HPDE6-E6E7 (cell line): ENCODE measurements around the gene COG6.

Experiments
- DNase-seq: peaks from one replicate; pipeline ENCODE4 v3.0.0; 2011; ENCODE audit warnings: missing footprints; ENCODE audit errors: extremely low spot score

The COG6 gene

DNA sequence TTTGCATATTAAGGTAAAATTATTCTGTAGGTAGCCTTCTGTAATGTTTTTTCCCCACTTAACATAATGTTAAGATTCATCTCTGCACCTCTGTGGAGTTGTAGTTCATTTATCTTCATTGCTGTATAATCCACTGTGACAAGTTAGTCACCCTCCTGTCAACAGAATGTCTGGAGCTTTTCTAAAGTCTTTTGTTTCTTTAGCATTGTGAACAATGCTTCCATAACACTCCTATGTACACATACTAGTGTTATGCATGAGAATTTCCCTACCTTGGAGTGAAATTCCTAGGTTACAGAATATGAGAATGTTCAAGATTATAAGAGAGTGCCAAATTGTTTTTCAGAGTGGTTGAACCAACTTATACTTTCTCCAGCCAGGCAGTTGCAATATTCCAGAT is 113.5 kb downstream of the COG6 start:
- DNase-seq = no peak

DNA sequence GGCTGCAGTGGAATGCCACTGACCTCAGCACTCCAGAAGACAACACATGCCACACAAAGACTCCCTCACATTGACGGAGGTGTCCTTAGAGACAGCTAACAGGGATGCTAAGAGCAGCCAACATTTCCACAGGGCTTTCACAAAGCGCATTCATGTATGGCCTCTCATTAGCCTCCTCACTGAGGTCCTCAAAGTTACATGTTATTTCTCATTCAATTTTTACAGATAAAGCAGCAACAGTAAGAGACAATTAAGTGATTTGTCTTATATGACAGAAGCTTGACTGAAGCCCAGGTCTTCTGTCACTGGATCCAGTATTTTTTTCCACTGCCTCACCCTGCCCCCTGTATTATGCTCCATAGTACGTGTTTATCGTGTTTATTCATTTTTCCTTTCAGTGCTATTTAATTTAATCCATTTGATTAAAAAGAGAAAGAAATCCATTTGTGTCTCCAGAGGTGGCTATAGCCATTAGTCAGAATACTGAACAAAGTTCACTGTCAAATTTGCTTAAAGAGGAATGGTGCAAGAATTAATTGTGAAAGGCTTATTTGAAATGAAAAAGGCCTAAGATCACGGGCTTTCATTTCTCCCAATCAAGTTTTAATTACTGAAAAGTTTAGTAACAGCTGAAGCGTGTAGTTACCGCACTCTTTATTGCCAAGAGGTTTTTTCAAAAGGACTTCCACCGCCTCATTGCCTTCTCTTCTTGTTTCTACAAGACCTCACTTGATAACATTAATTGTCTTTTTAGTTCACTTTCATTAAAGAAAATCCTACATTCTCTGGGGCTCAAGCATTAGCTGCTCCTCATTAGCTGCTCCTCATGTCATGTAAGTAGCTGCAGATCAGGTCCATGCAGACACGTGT is 115.0 kb downstream of the COG6 start:
- DNase-seq = no peak

DNA sequence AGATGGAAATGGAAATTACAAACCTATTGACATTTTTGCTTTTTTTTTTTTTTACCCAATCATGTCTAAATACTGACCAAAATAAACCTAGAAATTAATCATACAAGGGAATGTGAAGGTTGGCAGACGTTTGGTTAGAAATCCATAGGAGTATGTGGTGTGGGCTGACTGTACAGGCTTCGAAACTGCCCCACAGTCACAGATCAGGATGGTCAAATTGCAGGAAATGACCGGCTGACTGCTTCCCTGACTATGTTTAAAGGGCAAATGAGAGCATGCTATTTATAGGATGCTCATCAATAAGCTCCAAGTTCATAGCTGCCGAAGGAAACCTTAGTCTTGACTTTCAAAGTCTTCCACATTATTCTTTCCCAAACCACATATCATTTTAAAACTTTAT is 118.4 kb downstream of the COG6 start:
- no peak for DNase-seq

GRCh38 chr13:39776439-39776838 is 121.0 kb downstream of the COG6 start:
- no peak for DNase-seq

DNA sequence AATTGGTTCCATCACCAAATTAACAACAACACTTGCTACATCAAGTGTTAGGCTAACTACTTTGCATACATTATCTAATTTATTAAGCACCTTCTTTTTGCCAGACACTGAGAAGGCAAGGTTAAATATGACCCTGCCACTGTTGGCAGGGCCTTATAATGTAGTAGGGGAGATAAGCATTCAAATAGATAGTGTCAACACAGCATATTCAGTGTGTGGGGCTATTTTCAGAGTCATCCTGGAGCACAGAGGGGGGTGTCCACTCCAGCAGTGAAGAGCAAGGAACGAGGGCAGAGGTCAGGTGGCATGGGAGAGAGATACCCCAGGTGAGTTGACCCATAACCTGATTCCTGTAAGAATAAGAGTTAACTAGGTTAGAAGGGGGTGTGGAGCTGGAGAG is 121.6 kb downstream of the COG6 start:
- no peak for DNase-seq

DNA sequence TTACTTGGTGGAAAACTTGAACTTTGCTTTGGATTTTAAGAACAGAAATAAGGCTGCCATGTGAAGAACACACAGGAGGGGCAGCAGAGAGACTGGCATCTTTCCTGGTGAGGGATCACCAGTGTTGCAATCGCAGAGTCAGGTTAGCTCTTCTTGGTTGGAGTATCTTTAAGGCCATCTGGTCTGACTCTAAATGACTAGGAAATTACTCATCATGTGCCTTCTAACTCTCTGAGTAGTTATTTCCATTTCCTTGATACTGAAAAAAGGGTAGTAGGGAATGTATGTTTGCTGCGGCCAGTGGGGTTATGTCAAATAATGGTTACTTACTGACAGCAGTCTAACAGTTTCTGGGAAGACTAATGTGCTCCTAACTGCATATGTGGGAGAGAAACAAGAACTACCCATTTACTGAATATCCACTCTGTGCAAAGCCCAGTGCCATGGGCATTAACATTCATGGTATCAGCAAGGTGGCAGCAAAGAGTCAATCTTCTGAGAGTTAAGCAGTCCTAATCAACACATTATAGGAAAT is 122.1 kb downstream of the COG6 start:
- peak; percentile 19 for DNase-seq

GRCh38 chr13:39779337-39780265 is 124.1 kb downstream of the COG6 start:
- no peak for DNase-seq

DNA sequence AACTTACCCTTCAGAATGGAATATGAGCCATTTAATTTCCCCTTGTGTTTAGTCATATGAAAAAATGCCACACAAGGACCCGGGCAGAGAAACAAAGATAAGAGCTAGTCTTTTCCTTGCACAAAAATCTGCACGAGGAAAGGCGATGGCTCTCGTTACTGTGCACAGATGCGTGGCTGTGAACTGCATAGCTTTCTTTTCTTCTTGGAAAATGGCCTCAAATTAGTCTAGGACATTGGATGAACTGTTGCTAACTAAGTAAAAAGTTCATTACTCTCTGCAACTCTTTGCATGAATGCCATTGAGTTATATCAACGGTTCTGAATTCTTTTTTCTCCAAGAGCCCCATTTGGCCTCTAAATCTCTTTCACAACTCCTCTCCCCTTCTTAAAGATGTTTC is 125.2 kb downstream of the COG6 start:
- DNase-seq = no peak

GRCh38 chr13:39781381-39781780 is 125.9 kb downstream of the COG6 start:
- no peak for DNase-seq

DNA sequence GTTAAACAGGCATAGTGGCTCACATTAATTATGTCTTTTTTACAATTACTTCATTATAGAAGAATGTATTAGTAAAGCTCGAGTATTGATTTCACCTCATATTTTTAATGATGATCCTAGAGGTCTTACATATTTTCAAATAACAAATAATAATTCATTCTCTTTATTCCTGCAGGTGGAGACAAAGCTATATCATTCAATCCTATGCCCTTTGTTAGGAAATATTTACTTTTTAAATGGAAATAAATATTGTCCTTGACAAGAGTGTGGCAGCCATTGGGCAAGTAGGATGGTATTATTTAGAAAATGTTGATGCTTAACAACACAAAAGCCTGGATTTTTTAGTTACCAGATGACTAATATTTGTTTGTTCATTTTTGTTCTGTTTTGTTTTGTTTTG is 127.6 kb downstream of the COG6 start:
- DNase-seq = no peak

DNA sequence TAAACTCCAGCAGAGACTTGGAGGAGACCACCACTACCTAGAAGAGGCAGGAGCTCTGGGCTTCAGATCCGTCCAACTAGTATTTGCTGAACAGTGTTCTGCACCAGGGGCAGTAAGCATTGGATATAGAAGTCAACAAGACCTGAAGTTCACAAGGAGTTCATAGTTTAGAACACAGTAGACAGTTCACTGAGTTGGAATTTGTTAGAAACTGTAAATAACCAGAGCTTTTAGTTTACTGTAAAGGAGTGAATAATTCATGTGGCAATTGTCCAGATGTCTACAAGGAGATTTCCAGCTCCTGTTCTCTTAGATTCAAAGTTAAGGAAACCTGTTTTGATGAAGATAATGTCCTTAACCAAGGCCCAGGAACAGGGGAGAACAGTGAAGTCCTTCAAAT is 128.9 kb downstream of the COG6 start:
- no peak for DNase-seq

GRCh38 chr13:39786091-39786490 is 130.6 kb downstream of the COG6 start:
- no peak for DNase-seq

GRCh38 chr13:39787086-39787487 is 131.6 kb downstream of the COG6 start:
- no peak for DNase-seq

DNA sequence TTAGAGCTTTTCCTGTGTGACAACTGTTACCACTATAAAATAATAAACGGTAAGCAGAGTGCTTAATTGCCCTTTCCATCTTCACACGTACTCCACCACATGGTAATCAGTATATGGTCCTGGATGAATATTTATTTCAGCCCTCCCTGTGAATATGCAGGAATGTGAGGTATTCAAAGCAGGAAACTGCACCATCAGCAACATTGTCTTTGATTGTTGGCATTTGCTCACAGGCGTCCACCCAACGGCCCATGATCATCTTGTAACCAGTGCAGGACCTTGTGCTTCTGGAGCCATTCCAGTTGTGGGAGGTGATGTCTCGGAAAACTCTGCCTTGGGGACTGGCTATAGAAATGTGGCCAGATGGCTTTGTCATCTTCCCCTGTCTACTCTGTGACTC is 132.6 kb downstream of the COG6 start:
- DNase-seq = no peak

DNA sequence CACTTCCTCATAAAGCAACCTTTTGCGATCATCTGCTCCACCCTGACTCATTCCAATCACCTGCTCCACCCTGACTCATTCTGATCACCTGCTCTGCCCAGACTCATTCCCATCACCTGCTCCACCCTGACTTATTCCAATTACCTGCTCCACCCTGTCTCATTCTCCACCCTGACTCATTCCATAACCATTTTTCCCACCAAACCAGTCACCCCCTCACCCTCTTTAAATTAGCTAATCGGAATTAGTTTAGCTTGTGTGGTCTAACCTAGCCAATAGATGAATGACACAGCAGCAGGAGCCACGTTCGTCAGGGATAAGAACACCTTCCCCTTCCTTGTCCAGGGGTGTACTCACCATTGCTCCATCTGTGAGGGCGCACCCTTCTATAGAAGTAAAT is 134.0 kb downstream of the COG6 start:
- no peak for DNase-seq
